BLaER1 treated with 17β-estradiol and CSF1 and Interleukin-3, amounts not matched to agents 10 nM and 100 nM (cell line): Measurements from ENCODE around the gene OAT.
A peak's percentile ranks its signal among the peaks of the same experiment; 100 is the strongest.

Source experiments
- H3K27ac ChIP-seq, 11 experiments: shearing (Covaris generic); formaldehyde crosslinking; 2 replicates each; pipeline ENCODE4 v1.8.1; 2022
- H3K27me3 ChIP-seq, 11 experiments: shearing (Covaris generic); formaldehyde crosslinking; 2 replicates each; pipeline ENCODE4 v1.8.1; 2022
- H3K36me3 ChIP-seq, 11 experiments: shearing (Covaris generic); formaldehyde crosslinking; 2 replicates each; pipeline ENCODE4 v1.8.1; 2022
- H3K4me1 ChIP-seq, 10 experiments: shearing (Covaris generic); formaldehyde crosslinking; 2 replicates each; pipeline ENCODE4 v1.8.1; 2022
- H3K4me2 ChIP-seq, 11 experiments: shearing (Covaris generic); formaldehyde crosslinking; 2 replicates each; pipeline ENCODE4 v1.8.1; 2022
- H3K4me3 ChIP-seq, 10 experiments: shearing (Covaris generic); formaldehyde crosslinking; 2 replicates each; pipeline ENCODE4 v1.8.1; 2022
- H3K9ac ChIP-seq, 11 experiments: shearing (Covaris generic); formaldehyde crosslinking; 2 replicates each; pipeline ENCODE4 v1.8.1; 2022
- H3K9me3 ChIP-seq, 11 experiments: shearing (Covaris generic); formaldehyde crosslinking; replicated peaks in 1 of 11; 2 replicates each; pipeline ENCODE4 v1.8.1; 2022
- H4K20me1 ChIP-seq, 11 experiments: shearing (Covaris generic); formaldehyde crosslinking; 2 replicates each; pipeline ENCODE4 v1.8.1; 2022
- Cebpa-rat ChIP-seq, 11 experiments: shearing (Covaris generic); IDR thresholded peaks; 2 replicates each; pipeline ENCODE4 v1.8.1; 2022

The OAT gene

DNA sequence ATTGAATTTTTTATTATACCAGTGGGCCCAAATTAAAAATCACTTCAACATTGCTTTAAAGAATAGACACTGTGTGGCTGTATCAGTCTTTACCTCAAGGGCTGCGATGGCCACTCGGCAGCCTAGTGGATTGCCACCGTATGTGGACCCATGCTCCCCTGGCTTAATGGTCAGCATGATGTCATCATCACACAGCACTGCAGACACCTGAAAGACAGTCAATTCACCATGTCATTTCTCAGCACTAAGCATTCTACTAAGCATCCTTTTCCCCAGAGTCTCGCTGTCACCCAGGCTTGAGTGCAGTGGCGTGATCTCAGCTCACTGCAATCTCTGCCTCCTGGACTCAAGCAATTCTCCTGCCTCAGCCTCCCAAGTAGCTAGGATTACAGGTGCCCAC, 17.1 kb downstream of the OAT start:
- Histone ChIP-seq H3K4me3 (no peak overlapping the region), H3K9me3 (no peaks in the 10 kb centered on the region), H3K36me3 (peaks cover 75 to 98% (median 85%) of the 10 kb centered on the region in 11 experiments), H4K20me1 (0 out of 22 replicates have a peak, but pooled peaks cover 0 to 4% (median 0%) of the 10 kb centered on the region in 11 experiments), H3K9ac (no peak overlapping the region), H3K27ac (no peak overlapping the region), H3K4me1 (peaks cover 0 to 11% (median 6%) of the 10 kb centered on the region in 10 experiments; a peak in 16 of 20 replicates), H3K4me2 (no peak overlapping the region), H3K27me3 (no peaks in the 10 kb centered on the region)
- TF ChIP-seq Cebpa-rat (IDR thresholded peaks at IDR 0.05) = no peak

DNA sequence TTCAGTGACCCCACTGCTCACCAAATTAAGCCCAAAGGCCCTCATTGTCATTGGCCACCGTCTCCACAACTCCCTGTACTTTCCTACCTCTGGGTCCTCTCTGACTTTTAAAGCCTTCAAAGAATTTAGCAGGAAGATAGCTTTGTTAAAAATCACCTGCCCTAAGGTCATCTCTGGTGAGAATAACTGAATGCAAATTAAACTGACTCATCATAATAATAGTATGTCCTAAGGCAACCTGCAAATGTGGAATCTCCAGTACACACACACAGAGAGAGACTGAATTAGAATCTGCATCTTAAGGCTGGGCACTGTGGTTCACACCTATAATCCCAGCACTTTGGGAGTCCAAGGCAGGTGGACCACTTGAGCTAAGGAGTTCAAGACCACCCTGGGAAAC, 24.1 kb downstream of the OAT start:
- no peak for TF ChIP-seq Cebpa-rat (IDR thresholded peaks at IDR 0.05)
- H3K9me3 ChIP-seq = peaks cover 14 to 18% (median 15%) of the 10 kb centered on the region in 11 experiments
- H3K27me3 ChIP-seq = no peaks in the 10 kb centered on the region
- no peak overlapping the region for H3K9ac ChIP-seq
- no peaks in the 10 kb centered on the region for H4K20me1 ChIP-seq
- no peak overlapping the region for H3K4me2 ChIP-seq
- no peak overlapping the region for H3K27ac ChIP-seq
- peaks cover 20 to 33% (median 29%) of the 10 kb centered on the region in 11 experiments for H3K36me3 ChIP-seq
- no peak overlapping the region for H3K4me3 ChIP-seq
- H3K4me1 ChIP-seq = peaks cover 1 to 4% (median 3%) of the 10 kb centered on the region in 10 experiments; a peak in 17 of 20 replicates

DNA sequence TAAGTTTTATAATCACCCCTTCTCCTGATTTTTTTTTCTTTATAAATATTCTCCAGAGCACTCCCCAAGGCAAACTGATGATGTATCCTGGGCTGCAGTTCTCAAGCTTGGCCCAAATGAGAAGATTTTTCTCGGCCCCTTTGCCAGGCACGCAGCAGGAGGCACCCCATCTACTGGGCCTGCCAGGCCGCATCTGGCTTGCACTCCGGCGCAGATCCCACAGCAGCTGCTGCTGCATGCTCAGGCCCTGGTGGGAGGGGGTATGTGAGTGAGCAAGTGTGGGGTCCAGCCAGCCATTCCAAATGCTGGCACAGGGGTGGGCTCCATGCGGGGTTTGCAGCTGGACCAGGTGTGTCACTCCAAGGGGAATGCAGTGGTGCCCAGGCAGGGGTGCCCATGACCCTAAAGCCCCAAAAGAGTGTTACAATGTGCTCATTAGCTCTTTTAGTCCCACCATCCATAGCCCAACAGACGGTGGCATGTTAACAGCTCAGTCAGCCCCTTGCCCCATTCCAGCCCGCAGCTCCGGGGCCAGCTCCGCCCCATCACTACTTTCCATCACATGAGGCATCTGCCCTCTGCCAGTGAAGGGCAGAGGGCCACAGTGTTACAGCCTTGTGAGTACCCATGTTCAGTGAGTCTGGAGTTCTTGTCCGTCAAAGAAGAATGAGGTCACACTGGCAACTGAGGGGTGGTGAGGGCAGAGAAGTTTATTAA, 25.9 kb downstream of the OAT start:
- no peak for TF ChIP-seq Cebpa-rat (IDR thresholded peaks at IDR 0.05)
- H3K27me3 ChIP-seq = no peaks in the 10 kb centered on the region
- peaks cover 4 to 19% (median 12%) of the 10 kb centered on the region in 11 experiments for H3K36me3 ChIP-seq
- 0 out of 20 replicates have a peak overlapping the region, but pooled peaks of 1 of the 10 experiments have one; percentile 2 for H3K4me3 ChIP-seq
- no peaks in the 10 kb centered on the region for H4K20me1 ChIP-seq
- H3K9me3 ChIP-seq = peaks cover 14 to 18% (median 15%) of the 10 kb centered on the region in 11 experiments
- H3K4me1 ChIP-seq = peaks cover 12 to 20% (median 14%) of the 10 kb centered on the region in 10 experiments
- H3K9ac ChIP-seq = no peak overlapping the region
- no peak overlapping the region for H3K27ac ChIP-seq
- H3K4me2 ChIP-seq = no peak overlapping the region

DNA sequence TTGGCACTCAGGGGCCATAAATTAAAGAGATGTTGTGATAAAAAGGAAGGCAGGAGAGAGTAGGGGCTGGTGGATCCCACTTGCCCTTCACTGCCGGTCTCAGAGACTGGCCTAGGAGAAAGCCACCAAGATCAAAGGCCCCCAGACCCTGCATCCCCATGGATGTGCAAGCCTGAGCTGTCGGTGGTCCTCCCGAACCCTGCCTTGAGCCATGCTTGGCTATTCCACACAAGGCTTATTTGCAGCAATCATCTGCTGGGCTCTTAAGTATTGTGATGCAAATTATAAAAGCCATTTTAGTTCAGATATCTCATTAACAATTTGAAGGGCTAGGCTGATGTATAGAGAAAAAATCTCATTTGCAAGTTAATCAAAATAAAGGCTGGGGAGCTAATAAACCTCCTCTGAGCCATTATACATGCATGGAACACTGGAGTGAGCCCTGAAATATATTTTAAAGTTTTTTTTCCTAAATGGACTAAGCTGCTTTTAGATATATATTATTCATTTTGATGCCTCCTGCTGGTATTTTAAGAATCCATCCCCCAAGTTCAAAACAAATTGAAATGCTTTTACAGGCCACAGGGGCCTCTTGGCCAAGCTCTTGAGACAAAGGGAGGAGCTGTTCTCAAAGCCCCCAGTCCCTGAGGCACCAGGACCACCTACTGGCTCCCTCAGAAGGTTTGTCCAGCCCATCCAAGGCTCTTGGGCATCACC, 28.1 kb downstream of the OAT start:
- H4K20me1 ChIP-seq = no peaks in the 10 kb centered on the region
- H3K4me3 ChIP-seq = no peak overlapping the region
- H3K9ac ChIP-seq = no peak overlapping the region
- no peaks in the 10 kb centered on the region for H3K27me3 ChIP-seq
- peaks cover 20 to 38% (median 29%) of the 10 kb centered on the region in 10 experiments for H3K4me1 ChIP-seq
- no peak overlapping the region for H3K27ac ChIP-seq
- H3K4me2 ChIP-seq = no peak overlapping the region
- TF ChIP-seq Cebpa-rat (IDR thresholded peaks at IDR 0.05) = no peak
- H3K9me3 ChIP-seq = peaks cover 14 to 18% (median 15%) of the 10 kb centered on the region in 11 experiments
- peaks cover 0 to 5% (median 0%) of the 10 kb centered on the region in 11 experiments; a peak in 1 of 22 replicates for H3K36me3 ChIP-seq

DNA sequence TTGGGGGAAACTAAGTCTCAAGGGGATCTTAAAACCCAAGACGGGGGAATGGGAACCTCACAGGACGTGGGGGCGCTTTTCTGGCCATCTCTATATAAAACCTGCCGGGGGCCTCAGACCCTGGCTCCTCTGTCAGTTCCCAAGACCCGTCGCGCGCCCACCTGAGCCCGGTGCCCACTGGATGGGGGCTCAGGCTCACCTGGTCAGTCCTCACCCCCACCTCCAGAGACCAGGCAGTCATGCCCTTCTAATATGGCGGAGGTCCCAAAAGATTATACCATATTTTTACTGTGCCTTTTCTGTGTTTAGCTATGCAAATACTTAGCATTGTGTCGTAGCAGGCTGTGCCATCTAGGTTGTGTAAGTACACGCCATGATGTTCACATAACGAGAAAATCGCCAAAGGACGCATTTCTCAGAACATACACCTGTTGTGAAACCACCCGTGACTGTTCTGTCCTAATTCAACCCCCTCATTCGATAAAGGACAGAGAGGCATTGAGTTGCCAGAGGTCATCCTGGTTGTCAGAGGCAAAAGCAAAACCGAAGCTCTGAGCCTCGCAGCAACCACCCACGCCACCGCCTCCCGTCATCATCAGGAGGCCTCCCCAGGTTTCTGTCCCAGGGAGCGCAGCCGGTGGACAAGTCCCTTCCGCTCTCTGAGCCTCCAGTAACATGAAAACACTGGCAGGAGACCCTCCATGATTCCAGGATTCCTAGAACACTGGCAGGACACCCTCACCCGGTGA, 28.9 kb downstream of the OAT start:
- peaks cover 22 to 40% (median 31%) of the 10 kb centered on the region in 10 experiments for H3K4me1 ChIP-seq
- H3K4me3 ChIP-seq = peak overlapping the region in 7 of 10 experiments; percentile 10 to 53 (median 37); a peak in 9 of 20 replicates
- H4K20me1 ChIP-seq = no peaks in the 10 kb centered on the region
- peaks cover 14 to 18% (median 15%) of the 10 kb centered on the region in 11 experiments for H3K9me3 ChIP-seq
- H3K36me3 ChIP-seq = peaks cover 0 to 5% (median 0%) of the 10 kb centered on the region in 11 experiments; a peak in 1 of 22 replicates
- no peak for TF ChIP-seq Cebpa-rat (IDR thresholded peaks at IDR 0.05)
- peak overlapping the region; percentile 36 to 75 (median 67); a peak in 21 of 22 replicates for H3K9ac ChIP-seq
- no peaks in the 10 kb centered on the region for H3K27me3 ChIP-seq
- H3K27ac ChIP-seq = peak overlapping the region in 9 of 11 experiments; percentile 35 to 71 (median 53); a peak in 19 of 22 replicates
- H3K4me2 ChIP-seq = peak overlapping the region; percentile 79 to 97 (median 87)

DNA sequence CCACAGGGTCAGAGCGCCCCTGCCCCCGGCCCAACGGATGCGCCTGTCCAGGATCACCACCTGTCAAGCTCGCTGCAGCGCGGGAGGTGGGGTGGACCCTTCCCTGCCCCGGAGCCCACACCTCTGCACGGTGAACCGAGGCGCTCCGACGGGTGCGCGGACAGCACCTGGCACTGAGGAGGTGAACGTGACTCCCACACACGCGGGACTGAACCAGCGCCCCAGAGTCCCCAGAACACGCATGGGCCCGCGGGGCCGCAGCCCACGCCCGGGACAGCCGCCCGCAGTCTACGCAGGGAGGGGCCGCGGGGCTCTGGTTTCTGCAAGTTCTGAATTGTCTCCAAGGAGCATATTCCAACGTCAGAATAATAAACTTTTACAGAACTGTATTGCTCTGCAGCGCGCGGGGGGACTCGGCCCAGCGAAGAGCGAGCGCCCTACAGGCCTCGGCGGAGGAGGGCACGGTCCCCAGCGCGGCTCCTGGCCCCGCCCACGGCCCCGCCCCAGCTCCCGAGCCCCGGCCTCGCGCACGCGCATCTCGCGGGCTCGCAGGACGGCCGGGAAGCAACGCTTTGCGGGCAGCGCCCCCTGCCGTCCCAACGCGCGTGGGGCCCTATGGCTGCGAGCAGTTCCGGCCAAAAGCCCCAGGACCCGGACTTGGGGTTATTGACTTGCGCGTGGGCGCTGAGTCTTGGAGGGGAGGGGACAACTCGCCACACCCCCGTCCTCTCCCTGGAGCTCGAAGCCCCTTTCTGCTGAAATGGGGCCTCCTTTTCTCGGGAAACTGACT, 29.7 kb downstream of the OAT start:
- H3K27ac ChIP-seq = peak overlapping the region in 10 of 11 experiments; percentile 40 to 71 (median 56); a peak in 20 of 22 replicates
- peaks cover 0 to 5% (median 0%) of the 10 kb centered on the region in 11 experiments; a peak in 1 of 22 replicates for H3K36me3 ChIP-seq
- peaks cover 14 to 16% (median 15%) of the 10 kb centered on the region in 11 experiments for H3K9me3 ChIP-seq
- peak overlapping the region; percentile 10 to 58 (median 44); a peak in 16 of 20 replicates for H3K4me3 ChIP-seq
- no peak for TF ChIP-seq Cebpa-rat (IDR thresholded peaks at IDR 0.05)
- H3K4me2 ChIP-seq = peak overlapping the region; percentile 79 to 98 (median 90)
- no peaks in the 10 kb centered on the region for H4K20me1 ChIP-seq
- H3K4me1 ChIP-seq = peaks cover 30 to 48% (median 38%) of the 10 kb centered on the region in 10 experiments
- peak overlapping the region; percentile 36 to 75 (median 67); a peak in 21 of 22 replicates for H3K9ac ChIP-seq
- H3K27me3 ChIP-seq = no peaks in the 10 kb centered on the region

DNA sequence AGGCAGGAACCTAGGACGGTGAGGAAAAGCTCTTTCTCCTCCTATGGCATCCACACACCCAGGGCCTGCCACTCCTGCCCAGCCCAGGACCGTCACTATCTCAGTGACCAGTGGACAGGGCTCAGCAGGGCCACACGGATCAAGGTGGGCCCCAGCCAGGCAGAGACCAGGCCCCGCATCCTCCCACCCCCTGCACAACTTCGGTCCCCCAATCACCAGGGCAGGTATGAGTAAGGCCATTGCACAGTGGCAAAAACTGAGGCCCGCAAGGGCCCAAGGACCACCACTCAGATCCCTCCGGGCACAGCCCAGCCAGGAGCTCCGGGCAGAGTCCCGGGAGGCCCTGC, 30.3 kb downstream of the OAT start:
- Histone ChIP-seq H3K4me1 (peaks cover 31 to 53% (median 43%) of the 10 kb centered on the region in 10 experiments), H3K4me2 (peak overlapping the region; percentile 79 to 98 (median 90)), H3K4me3 (peak overlapping the region in 6 of 10 experiments; percentile 37 to 58 (median 48); a peak in 10 of 20 replicates), H3K9ac (peak overlapping the region; percentile 33 to 68 (median 59); a peak in 20 of 22 replicates), H3K27me3 (no peaks in the 10 kb centered on the region), H3K27ac (peak overlapping the region in 10 of 11 experiments; percentile 37 to 61 (median 50); a peak in 16 of 22 replicates), H3K36me3 (peaks cover 0 to 4% (median 0%) of the 10 kb centered on the region in 11 experiments; a peak in 1 of 22 replicates), H3K9me3 (peaks cover 8 to 10% (median 9%) of the 10 kb centered on the region in 11 experiments), H4K20me1 (no peaks in the 10 kb centered on the region)
- no peak for TF ChIP-seq Cebpa-rat (IDR thresholded peaks at IDR 0.05)
